GM12891 (cell line): ENCODE data around the gene CBLL1.

Source experiments
- PAX5 ChIP-seq: IDR thresholded peaks from 2 replicates; pipeline ENCODE4 v1.6.1; 2011; ENCODE audit warnings: low read length, moderate library complexity, mild to moderate bottlenecking; ENCODE audit not compliant: insufficient read depth, severe bottlenecking
- POLR2A ChIP-seq: IDR thresholded peaks from 2 replicates; pipeline ENCODE4 v1.6.1; 2011; ENCODE audit warnings: low read depth, low read length, control low read depth
- POLR2AphosphoS5 ChIP-seq: IDR thresholded peaks from 2 replicates; pipeline ENCODE4 v1.6.1; 2011; ENCODE audit warnings: low read depth, low read length, control low read depth
- POU2F2 ChIP-seq: IDR thresholded peaks from 2 replicates; pipeline ENCODE4 v1.6.1; 2011; ENCODE audit warnings: low read depth, mild to moderate bottlenecking, control low read depth, low read length, moderate library complexity
- SPI1 ChIP-seq: IDR thresholded peaks from 2 replicates; pipeline ENCODE4 v1.6.1; 2011; ENCODE audit warnings: low read depth, low read length, control low read depth
- TAF1 ChIP-seq: IDR thresholded peaks from 2 replicates; pipeline ENCODE4 v1.6.1; 2011; ENCODE audit warnings: low read depth, low read length, control low read depth

GRCh38 chr7:107743567-107744344, at the start of gene CBLL1:
- TF ChIP-seq SPI1 (peak; percentile 80), POLR2A (peak; percentile 93), TAF1 (0 out of 2 replicates have a peak, but pooled peaks have one; percentile 70), POLR2AphosphoS5 (peak; percentile 79), PAX5 (no peak), POU2F2 (0 out of 2 replicates have a peak, but pooled peaks have one; percentile 16)
